IPS DF 4.7 (cell line): Measurements from ENCODE around the gene COMT.

ENCODE experiments used
- DNase-seq: peaks from one replicate; pipeline ENCODE4 v3.0.0-alpha.2; 2013; ENCODE audit warnings: low spot score; ENCODE audit errors: extremely low read depth

Gene COMT

GRCh38 chr22:19981171-19981960 is 39.8 kb downstream of the COMT start:
- no peak for DNase-seq

- DNase-seq: no peak
Measured at GRCh38 chr22:19981961-19982920, 40.7 kb downstream of the COMT start.

GRCh38 chr22:19982991-19983578 is 41.5 kb downstream of the COMT start:
- no peak for DNase-seq

GRCh38 chr22:19983741-19984140 is 42.2 kb downstream of the COMT start:
- no peak for DNase-seq

- DNase-seq: no peak
Measured at GRCh38 chr22:19984201-19984753, 42.7 kb downstream of the COMT start.

- no peak for DNase-seq
Measured at GRCh38 chr22:19984851-19985811, 43.6 kb downstream of the COMT start.

- DNase-seq: no peak
Measured at GRCh38 chr22:19986011-19986409, 44.4 kb downstream of the COMT start.

GRCh38 chr22:19986410-19987341 is 45.1 kb downstream of the COMT start:
- no peak for DNase-seq

- DNase-seq: no peak
Measured at GRCh38 chr22:19987394-19988306, 46.1 kb downstream of the COMT start.

- DNase-seq: no peak
Measured at GRCh38 chr22:19988331-19988808, 46.8 kb downstream of the COMT start.

GRCh38 chr22:19988965-19989724 is 47.6 kb downstream of the COMT start:
- DNase-seq: no peak

- no peak for DNase-seq
Measured at GRCh38 chr22:19989725-19990067, 48.1 kb downstream of the COMT start.

GRCh38 chr22:19990188-19990587 is 48.6 kb downstream of the COMT start:
- DNase-seq: no peak

GRCh38 chr22:19990609-19991394 is 49.2 kb downstream of the COMT start:
- DNase-seq: no peak

- no peak for DNase-seq
Measured at GRCh38 chr22:19991395-19991644, 49.7 kb downstream of the COMT start.

- no peak for DNase-seq
Measured at GRCh38 chr22:19991645-19992451, 50.3 kb downstream of the COMT start.
